GM21737 (cell line): Measurements from ENCODE around the gene STAC3.
"Not testable (repeated sequence)": the region's sequence is repeated elsewhere in the genome, so short reads cannot be mapped to it uniquely, and the experiment has no call there.

ENCODE experiments used
- ATAC-seq: cut with Tn5 transposase; IDR thresholded peaks from one replicate; pipeline ENCODE4 v1.9.1; 2021; ENCODE audit warnings: mild to moderate bottlenecking, moderate library complexity; ENCODE audit not compliant: unreplicated experiment

Gene STAC3

DNA sequence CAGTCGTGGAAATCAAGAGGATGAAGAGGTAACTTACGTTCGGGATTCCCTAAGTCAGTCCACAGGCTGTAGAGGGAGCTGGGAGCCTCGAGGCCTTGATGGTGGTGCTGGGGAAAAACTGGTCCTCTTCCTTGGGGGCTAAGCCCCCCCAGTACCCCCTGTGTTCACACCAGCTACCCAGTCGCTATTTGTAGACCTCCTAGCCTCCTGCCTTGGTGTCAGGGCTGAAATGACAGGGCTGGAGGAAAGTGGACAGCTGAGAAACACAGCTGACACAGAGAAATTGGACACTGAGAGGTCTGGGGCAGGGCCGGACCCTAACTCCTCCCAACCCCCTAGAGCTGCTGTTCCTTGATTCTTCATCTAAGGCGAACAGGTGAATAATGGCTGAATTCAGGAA is at the start of gene STAC3:
STAC3 (minus strand) TSS at position 232 of the 400 bp plus-strand sequence. CDS start 1,551 bp downstream, outside the sequence.
- no peak for ATAC-seq

DNA sequence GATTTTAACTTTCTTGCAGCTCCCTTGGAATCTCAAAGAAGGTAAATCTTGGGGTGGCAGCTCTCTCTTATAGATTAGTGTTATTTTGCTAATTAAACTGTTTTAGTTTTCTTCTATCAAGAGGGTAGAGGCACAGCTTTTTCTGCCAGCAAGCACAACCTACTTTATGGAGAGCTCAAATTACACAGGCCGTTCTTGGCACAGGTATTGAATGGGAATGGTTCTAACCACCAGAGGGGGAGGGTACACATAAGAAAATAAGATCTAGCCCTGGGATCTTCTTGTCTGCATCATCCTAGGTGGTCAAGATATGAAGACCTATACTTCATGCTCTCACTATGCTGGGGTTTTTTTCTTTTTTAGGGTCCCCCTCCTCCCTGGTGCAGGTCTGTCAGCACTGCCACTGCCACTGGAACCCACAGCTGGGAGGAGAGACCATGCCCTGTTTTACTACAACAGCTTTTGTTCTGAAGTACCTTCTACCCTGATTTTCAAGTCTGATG is 48.6 kb upstream of the STAC3 start:
- no peak for ATAC-seq

GRCh38 chr12:57296291-57296690 is 45.3 kb upstream of the STAC3 start:
- no peak for ATAC-seq

DNA sequence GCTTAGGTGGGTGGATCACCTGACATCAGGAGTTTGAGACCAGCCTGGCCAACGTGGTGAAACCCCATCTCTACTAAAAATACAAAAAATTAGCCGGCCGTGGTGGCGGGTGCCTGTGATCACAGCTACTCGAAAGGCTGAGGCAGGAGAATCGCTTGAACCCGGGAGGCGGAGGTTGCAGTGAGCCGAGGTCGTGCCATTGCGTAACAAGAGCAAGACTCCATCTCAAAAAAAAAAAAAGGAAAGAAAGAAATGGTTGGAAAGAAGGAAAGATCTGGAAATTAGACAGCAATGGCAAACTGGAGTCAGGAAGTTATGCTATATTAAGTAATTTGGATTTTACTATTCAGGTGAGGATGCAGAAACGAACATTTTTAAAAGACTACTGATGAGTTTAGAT is 31.1 kb upstream of the STAC3 start:
- not testable (repeated sequence) for ATAC-seq

DNA sequence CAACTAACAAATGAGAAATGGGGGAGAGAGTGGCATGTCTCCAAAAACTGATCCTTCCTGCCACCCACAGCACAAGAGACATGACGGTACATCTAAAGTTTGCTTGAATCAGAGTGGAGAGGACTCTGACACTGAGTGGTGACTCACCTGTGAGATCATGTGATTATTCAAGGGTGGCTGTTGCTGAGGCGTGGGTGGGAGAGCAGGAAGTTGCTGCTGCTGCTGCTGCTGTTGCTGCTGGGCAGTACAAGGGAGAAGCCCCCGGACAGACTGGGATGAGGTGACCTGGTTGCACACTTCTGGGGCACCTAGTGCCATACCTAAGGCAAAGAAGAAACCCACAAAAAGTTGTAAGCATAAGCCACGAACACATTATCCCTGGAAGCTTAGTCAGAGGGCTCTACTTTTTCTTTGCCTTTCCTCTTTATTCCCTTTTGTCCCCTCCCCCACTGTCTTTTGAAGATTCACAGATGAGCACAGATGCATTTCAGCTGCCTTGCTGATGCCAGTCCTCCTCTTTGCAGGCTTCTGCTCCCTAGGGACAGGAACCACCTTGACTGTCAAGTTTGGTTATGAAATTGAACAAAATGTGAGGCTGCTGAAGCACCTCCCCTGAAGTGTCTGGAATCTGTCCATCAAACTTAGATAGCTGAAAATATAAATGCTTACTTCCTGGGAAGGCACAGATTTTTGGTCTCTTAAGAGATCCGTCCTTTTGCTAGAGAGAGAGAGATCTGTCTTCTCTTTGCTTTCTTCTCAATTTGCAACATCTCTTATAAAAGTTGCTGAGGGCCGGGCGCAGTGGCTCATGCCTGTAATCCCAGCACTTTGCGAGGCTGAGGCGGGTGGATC is 29.4 kb upstream of the STAC3 start:
- ATAC-seq, result peak; percentile 78

DNA sequence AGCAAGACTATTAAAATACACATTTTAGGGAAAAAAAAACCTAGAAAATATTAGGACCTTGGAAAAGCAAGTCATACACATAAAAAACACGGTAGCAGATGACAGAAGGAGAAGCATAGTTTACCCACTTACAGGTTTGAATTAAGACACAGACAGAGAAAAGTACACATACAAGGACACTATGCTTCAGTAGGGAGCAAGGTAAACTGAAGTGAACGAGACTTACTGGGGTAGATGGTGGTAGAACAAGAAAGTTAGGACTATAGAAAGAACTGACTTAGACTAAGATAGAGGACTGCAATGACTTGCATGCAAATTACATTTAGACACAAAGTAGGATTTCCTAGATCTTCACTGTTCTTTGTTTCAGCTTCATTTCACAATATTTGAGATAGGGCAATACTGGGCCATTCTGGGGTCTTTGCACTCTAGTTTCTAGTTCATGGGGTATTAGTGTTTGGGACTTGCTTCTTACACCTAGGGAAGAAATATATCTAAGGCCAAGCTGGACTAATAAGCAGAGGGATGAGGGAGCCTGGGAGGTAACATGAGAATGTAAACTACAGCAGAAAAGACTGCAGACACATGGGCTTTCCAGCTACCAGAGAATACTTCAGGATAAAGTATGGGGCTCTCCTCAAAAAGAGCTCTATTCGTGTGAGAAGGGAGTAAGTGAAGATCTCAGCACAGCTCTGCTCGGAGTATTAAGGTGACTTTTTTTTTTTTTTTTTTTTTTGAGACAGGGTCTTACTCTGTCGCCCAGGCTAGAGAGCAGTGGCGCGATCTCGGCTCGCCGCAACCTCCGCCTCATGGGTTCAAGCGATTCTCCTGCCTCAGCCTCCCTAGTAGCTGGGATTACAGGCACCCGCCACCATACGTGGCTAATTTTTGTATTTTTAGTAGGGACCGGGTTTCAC is 27.7 kb upstream of the STAC3 start:
- no peak for ATAC-seq

DNA sequence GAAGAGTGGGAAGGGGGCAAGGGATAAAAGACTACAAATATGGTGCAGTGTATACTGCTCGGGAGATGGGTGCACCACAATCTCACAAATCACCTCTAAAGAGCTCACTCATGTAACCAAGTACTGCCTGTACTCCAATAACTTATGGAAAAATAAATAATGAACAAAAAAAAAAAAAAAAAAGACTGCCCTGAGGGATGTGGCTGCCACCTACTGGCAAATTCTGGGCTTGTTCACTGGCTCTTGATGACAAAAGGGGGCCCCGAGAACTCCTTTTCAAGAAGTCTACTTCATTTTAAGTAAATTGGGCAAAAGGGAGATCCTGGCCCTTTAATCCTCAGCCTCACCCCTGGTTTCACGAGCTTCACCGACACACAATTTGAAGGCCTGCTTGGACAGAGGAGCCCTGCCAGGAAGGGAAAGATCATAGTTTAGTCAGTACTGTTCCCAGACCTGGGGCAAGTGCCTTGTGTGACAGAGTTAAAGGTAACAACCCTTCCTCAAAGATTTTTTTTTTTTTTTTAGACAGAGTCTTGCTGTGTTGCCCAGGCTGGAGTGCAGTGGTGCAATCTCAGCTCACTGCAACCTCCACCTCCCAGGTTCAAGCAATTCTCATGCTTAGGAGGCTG is 26.1 kb upstream of the STAC3 start:
- ATAC-seq, result no peak

GRCh38 chr12:57276233-57276632 is 25.2 kb upstream of the STAC3 start:
- ATAC-seq, result not testable (repeated sequence)

GRCh38 chr12:57273516-57273915 is 22.5 kb upstream of the STAC3 start:
- ATAC-seq, result no peak

GRCh38 chr12:57272337-57273151 is 21.6 kb upstream of the STAC3 start:
- no peak for ATAC-seq

DNA sequence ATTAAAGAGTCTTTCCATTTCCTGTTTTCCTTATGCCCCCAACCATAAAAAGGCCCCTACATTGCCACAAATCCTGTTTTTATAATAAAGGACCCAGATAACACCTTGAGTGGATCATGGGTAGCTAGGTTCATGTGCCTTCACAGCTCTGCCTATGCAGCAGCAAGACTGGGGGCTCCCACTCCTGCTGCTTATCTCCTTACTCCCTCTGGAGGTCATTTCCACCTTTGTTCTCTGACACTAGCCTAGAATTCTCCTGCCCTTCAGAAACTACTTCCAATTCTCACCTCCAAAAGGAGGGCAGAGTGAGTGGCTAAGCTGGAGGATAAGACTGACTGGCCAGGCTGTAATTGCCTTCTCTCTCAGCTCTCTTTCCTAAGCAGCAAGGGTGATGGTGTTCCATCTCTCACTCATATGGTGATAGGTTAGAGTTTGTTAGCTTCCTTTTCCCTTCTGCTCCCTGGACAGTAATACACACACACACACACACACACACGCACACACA is 20.0 kb upstream of the STAC3 start:
- ATAC-seq, result no peak

- no peak for ATAC-seq
Measured at GRCh38 chr12:57268264-57268663, 17.3 kb upstream of the STAC3 start.

GRCh38 chr12:57266681-57267080 is 15.7 kb upstream of the STAC3 start:
- ATAC-seq, result no peak

- ATAC-seq, result no peak
Measured at GRCh38 chr12:57263096-57263495, 12.1 kb upstream of the STAC3 start.

- no peak for ATAC-seq
Measured at GRCh38 chr12:57262126-57262822, 11.3 kb upstream of the STAC3 start.

GRCh38 chr12:57261428-57261865 is 10.5 kb upstream of the STAC3 start:
- ATAC-seq, result no peak

DNA sequence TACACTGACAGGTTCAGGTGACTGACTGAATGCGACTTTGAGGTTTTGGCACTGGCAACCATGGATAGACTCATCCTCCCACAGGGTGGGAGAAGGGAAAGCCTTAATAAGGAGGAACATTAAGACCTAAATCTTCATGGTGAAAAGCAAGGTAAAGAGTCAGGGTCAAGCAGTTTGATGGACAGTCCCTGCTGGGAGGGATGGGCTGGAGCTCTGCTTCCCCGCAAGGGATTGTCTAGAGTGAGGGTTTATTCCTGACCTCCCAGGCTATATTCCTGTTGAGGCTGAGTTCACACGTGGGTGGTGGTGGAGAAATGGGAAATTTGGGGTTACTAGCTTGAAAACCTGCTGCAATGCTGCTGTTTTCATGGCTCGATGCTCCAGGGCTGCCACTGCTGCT is 9.4 kb upstream of the STAC3 start:
- ATAC-seq, result no peak

DNA sequence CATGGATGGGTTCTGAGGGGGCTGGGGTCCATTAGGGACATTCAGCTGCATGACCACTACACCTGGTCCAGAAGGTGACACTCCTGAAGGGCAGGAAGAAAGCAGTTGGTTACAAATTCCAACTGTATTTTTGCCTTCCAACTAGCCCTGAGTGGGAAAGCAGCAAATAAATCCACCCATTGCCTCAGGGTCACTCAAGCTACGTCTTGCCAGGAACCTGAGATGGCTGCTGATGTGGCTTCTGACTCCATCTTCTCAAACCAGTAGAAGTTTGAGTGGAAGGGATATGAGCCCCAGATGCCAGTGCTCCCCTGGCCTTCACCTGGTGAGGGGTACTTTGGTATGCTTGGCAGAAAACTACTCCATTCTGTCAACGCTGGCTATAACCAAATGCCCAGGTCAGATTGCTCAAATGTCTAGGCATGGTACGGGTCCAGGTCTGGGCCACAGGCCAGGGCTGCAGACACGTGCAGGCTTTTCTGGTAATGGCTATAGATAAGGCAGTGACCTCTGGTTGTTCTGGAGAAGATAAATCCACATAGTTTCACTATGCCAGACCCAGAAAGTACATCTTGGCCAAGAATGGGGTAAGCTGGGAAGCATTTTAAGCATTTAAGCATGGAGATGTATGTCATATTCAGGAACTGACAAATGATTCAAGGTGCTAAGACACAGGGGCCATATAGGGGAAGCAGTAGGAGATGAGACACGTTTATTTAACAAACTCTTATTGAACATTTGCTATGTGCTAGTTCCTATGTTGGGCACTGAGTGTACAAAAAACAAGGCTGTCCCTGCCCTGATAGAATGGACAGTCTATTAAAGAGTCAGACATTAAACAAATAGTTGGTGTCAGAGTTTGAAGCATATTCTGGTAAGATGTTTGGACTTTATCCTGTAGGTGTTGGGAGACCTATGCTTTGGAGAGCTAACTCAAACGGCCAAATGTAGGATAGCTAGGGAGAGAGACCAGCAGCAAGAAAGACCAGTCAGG is 8.3 kb upstream of the STAC3 start:
- no peak for ATAC-seq
